Measurements from ENCODE around the gene CDCA3.
A peak's percentile ranks its signal among the peaks of the same experiment; 100 is the strongest.

CDCA3 gene

DNA sequence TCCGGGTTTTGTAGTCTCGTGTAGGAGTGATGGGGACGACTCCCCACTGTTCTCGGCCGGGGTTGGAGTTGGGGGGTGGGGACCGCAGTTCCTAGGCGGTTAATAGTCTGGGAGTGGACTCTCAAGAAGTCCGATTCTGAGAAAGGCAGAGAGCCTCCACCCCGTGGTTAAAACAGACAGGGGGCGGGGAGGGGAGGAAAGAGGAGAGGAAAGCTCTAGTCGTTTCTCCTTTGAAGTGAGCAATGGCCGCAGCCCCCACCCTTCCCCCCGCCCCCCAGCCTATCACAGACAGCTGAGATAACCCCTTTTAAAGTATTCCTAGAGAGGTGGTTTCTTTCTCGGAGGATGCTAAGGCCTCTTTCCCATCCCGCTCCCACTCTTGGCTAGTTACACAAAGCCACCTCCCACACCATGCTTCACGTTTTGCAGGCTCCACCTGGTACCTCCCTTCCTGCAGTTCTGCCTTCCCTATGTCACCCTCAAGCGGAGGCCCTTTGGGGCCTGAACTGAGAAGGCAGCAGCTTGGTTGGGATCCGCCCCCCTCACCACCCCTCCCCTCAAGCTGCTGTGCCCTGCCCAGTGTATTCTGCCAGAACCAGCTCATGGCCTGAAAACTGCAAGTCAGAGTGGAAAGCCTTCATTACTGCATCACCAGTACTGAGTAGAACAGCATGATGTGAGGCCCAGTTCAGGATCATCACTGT lies 1.7 kb upstream of the CDCA3 start:
- DNase-seq (ENCODE audit: low read depth in 1 of 2, low spot score in 1 of 2): peak in 1 of 2 experiments; percentile 49
- Histone ChIP-seq H3K27me3 (ENCODE audit: insufficient read depth, poor library complexity, severe bottlenecking) (no peaks in the 10 kb centered on the region), H3K27ac (replicated peaks) (peak overlapping the region; percentile 49), H3K4me3 (replicated peaks; ENCODE audit: insufficient read depth, low read length) (peak overlapping the region; percentile 65)
- no peak for TF ChIP-seq SPI1 (IDR thresholded peaks at IDR 0.05; ENCODE audit: borderline replicate concordance, low read depth)
- TF ChIP-seq GABPA (IDR thresholded peaks at IDR 0.05; ENCODE audit: low read depth): no peak
- no peak for TF ChIP-seq POLR2AphosphoS5 (IDR thresholded peaks at IDR 0.05; ENCODE audit: low read depth)
- TF ChIP-seq, protein P1, sequence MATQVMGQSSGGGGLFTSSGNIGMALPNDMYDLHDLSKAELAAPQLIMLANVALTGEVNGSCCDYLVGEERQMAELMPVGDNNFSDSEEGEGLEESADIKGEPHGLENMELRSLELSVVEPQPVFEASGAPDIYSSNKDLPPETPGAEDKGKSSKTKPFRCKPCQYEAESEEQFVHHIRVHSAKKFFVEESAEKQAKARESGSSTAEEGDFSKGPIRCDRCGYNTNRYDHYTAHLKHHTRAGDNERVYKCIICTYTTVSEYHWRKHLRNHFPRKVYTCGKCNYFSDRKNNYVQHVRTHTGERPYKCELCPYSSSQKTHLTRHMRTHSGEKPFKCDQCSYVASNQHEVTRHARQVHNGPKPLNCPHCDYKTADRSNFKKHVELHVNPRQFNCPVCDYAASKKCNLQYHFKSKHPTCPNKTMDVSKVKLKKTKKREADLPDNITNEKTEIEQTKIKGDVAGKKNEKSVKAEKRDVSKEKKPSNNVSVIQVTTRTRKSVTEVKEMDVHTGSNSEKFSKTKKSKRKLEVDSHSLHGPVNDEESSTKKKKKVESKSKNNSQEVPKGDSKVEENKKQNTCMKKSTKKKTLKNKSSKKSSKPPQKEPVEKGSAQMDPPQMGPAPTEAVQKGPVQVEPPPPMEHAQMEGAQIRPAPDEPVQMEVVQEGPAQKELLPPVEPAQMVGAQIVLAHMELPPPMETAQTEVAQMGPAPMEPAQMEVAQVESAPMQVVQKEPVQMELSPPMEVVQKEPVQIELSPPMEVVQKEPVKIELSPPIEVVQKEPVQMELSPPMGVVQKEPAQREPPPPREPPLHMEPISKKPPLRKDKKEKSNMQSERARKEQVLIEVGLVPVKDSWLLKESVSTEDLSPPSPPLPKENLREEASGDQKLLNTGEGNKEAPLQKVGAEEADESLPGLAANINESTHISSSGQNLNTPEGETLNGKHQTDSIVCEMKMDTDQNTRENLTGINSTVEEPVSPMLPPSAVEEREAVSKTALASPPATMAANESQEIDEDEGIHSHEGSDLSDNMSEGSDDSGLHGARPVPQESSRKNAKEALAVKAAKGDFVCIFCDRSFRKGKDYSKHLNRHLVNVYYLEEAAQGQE (IDR thresholded peaks at IDR 0.05; ENCODE audit: insufficient replicate concordance, low read depth): no peak
- no peak for TF ChIP-seq CTCF (IDR thresholded peaks at IDR 0.05; ENCODE audit: insufficient read depth, low read length)

DNA sequence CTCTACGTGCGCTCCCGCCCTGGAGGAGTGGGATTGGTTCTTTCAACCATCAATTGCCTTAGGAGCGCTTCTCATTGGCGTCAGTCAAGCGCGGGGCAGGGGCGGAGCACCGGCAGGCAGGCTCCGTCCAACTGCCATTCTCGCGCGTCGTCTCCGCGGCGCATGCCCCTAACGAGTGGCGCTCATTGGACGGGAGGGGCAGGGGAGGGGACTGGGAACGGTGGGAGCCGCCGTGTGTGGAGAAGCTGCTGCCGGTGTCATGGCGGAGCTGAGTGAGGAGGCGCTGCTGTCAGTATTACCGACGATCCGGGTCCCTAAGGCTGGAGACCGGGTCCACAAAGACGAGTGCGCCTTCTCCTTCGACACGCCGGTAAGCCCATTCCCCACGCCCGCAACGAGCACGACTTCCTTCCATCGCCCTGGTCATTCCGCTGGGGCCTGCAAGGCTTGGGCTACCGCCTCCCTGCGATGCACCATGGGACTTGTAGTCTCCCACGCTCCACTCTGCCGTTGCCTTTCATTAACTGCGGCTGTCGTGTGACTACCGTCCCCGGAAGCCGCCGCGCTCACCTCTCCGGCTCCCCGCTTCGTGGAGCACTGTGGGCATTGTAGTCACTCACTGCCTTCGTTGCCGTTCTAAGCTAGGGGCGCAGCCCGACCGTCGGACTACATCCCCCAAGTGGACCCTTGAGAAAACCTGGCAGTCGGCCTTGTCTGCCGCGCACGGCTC lies 1.0 kb upstream of the CDCA3 start, which contains the start of gene USP5:
Gene USP5, plus strand, starts transcription at position 230 of the 730 bp plus-strand sequence. Its CDS starts 30 bp downstream, at position 260.
- peak within 1 kb of the TSS; percentile 83 for H3K4me3 ChIP-seq (replicated peaks; ENCODE audit: insufficient read depth, low read length)
- DNase-seq (ENCODE audit: low read depth in 1 of 2, low spot score in 1 of 2): peak; percentile 99 to 100
- TF ChIP-seq SPI1 (IDR thresholded peaks at IDR 0.05; ENCODE audit: borderline replicate concordance, low read depth): peak; percentile 6; the same call in 1 of the 2 replicates
- TF ChIP-seq, protein P1 (IDR thresholded peaks at IDR 0.05; ENCODE audit: insufficient replicate concordance, low read depth): no peak
- TF ChIP-seq GABPA (IDR thresholded peaks at IDR 0.05; ENCODE audit: low read depth): peak; percentile 96
- peak; percentile 45; the same call in 1 of the 2 replicates for TF ChIP-seq POLR2AphosphoS5 (IDR thresholded peaks at IDR 0.05; ENCODE audit: low read depth)
- peak within 1 kb of the TSS; percentile 93 for H3K27ac ChIP-seq (replicated peaks)
- H3K27me3 ChIP-seq (ENCODE audit: insufficient read depth, poor library complexity, severe bottlenecking): no peaks in the 10 kb centered on the region

- TF ChIP-seq CTCF (IDR thresholded peaks at IDR 0.05; ENCODE audit: insufficient read depth, low read length) (no peak), POLR2AphosphoS5 (IDR thresholded peaks at IDR 0.05; ENCODE audit: low read depth) (no peak), SPI1 (IDR thresholded peaks at IDR 0.05; ENCODE audit: borderline replicate concordance, low read depth) (no peak), GABPA (IDR thresholded peaks at IDR 0.05; ENCODE audit: low read depth) (no peak)
- TF ChIP-seq, protein P1 (IDR thresholded peaks at IDR 0.05; ENCODE audit: insufficient replicate concordance, low read depth): no peak
- H3K27me3 ChIP-seq (ENCODE audit: insufficient read depth, poor library complexity, severe bottlenecking): no peaks in the 10 kb centered on the region
- peak overlapping the region; percentile 93 for H3K27ac ChIP-seq (replicated peaks)
- peak overlapping the region; percentile 83 for H3K4me3 ChIP-seq (replicated peaks; ENCODE audit: insufficient read depth, low read length)
- DNase-seq (ENCODE audit: low read depth in 1 of 2, low spot score in 1 of 2): no peak
These were observed 312 bp downstream of the CDCA3 start for GRCh38 chr12:6850796-6851152.

Measured in HL-60 (cell line).